ENCODE data around the gene PDE7B. TPM values are rescaled to one million over a fixed set of nuclear protein-coding genes. Genes with fewer than 3 reads are reported as not detected.

PDE7B gene
- polyA plus RNA-seq, 1 donor (not counting 4 experiments of a cell fraction or from before 2014, with no cell fraction given) = 0.01 TPM

GRCh38 chr6:135996668-135997067 lies 145.2 kb downstream of the PDE7B start:
- Histone ChIP-seq H3K9me1 (ENCODE audit: control insufficient read depth, extremely low read depth, insufficient read depth, low read length) (no peaks in the 10 kb centered on the region), H3K27me3 (ENCODE audit: control insufficient read depth, extremely low read depth, insufficient read depth, low read length) (no peaks in the 10 kb centered on the region), H4K20me1 (ENCODE audit: control insufficient read depth, extremely low read depth, insufficient read depth, low read length) (no peaks in the 10 kb centered on the region), H2AFZ (ENCODE audit: control insufficient read depth, low read length) (no peak overlapping the region), H3K4me2 (ENCODE audit: control insufficient read depth, extremely low read depth, insufficient read depth, low read depth, low read length) (no peak overlapping the region), H3K4me3 (ENCODE audit: control insufficient read depth in 2 of 3, extremely low read depth in 1 of 3, insufficient read depth in 2 of 3, low read depth in 1 of 3, low read length in 3 of 3) (no peak overlapping the region), H3K36me3 (ENCODE audit: control insufficient read depth in 2 of 2, extremely low read depth in 1 of 2, insufficient read depth in 2 of 2, low read length in 2 of 2) (no peaks in the 10 kb centered on the region), H3K9me3 (ENCODE audit: control insufficient read depth, low read depth, low read length) (no peaks in the 10 kb centered on the region), H3K4me1 (ENCODE audit: control insufficient read depth, extremely low read depth, insufficient read depth, low read length) (peaks cover 3% of the 10 kb centered on the region), H3K9ac (ENCODE audit: control insufficient read depth, extremely low read depth, insufficient read depth, low read length) (no peak overlapping the region), H3K79me2 (ENCODE audit: control insufficient read depth, insufficient read depth, low read length) (no peaks in the 10 kb centered on the region), H3K27ac (ENCODE audit: control insufficient read depth, insufficient read depth, low read length) (no peak overlapping the region)
- no peak for TF ChIP-seq EZH2 (IDR thresholded peaks at IDR 0.05; ENCODE audit: low read length)
- dilution Hi-C loops (cut with MboI; ENCODE audit: extremely low pct_ligation_motif_present, low sequenced_read_pairs) = no loop called here
- FAIRE-seq (peak; percentile 20), DNase-seq (ENCODE audit: low read depth, low spot score) (no peak)

GRCh38 chr6:135999393-135999792 lies 147.9 kb downstream of the PDE7B start:
- Histone ChIP-seq H3K4me2 (ENCODE audit: control insufficient read depth, extremely low read depth, insufficient read depth, low read depth, low read length) (no peak overlapping the region), H3K9me1 (ENCODE audit: control insufficient read depth, extremely low read depth, insufficient read depth, low read length) (no peaks in the 10 kb centered on the region), H3K9me3 (ENCODE audit: control insufficient read depth, low read depth, low read length) (no peaks in the 10 kb centered on the region), H4K20me1 (ENCODE audit: control insufficient read depth, extremely low read depth, insufficient read depth, low read length) (no peaks in the 10 kb centered on the region), H3K36me3 (ENCODE audit: control insufficient read depth in 2 of 2, extremely low read depth in 1 of 2, insufficient read depth in 2 of 2, low read length in 2 of 2) (no peaks in the 10 kb centered on the region), H3K27me3 (ENCODE audit: control insufficient read depth, extremely low read depth, insufficient read depth, low read length) (no peaks in the 10 kb centered on the region), H2AFZ (ENCODE audit: control insufficient read depth, low read length) (no peak overlapping the region), H3K4me1 (ENCODE audit: control insufficient read depth, extremely low read depth, insufficient read depth, low read length) (peaks cover 3% of the 10 kb centered on the region), H3K27ac (ENCODE audit: control insufficient read depth, insufficient read depth, low read length) (no peak overlapping the region), H3K79me2 (ENCODE audit: control insufficient read depth, insufficient read depth, low read length) (no peaks in the 10 kb centered on the region), H3K9ac (ENCODE audit: control insufficient read depth, extremely low read depth, insufficient read depth, low read length) (no peak overlapping the region), H3K4me3 (ENCODE audit: control insufficient read depth in 2 of 3, extremely low read depth in 1 of 3, insufficient read depth in 2 of 3, low read depth in 1 of 3, low read length in 3 of 3) (no peak overlapping the region)
- DNase-seq (ENCODE audit: low read depth, low spot score) = no peak
- dilution Hi-C loops (cut with MboI; ENCODE audit: extremely low pct_ligation_motif_present, low sequenced_read_pairs) = no loop called here
- FAIRE-seq = no peak
- no peak for TF ChIP-seq EZH2 (IDR thresholded peaks at IDR 0.05; ENCODE audit: low read length)
- TF ChIP-seq, protein P1, sequence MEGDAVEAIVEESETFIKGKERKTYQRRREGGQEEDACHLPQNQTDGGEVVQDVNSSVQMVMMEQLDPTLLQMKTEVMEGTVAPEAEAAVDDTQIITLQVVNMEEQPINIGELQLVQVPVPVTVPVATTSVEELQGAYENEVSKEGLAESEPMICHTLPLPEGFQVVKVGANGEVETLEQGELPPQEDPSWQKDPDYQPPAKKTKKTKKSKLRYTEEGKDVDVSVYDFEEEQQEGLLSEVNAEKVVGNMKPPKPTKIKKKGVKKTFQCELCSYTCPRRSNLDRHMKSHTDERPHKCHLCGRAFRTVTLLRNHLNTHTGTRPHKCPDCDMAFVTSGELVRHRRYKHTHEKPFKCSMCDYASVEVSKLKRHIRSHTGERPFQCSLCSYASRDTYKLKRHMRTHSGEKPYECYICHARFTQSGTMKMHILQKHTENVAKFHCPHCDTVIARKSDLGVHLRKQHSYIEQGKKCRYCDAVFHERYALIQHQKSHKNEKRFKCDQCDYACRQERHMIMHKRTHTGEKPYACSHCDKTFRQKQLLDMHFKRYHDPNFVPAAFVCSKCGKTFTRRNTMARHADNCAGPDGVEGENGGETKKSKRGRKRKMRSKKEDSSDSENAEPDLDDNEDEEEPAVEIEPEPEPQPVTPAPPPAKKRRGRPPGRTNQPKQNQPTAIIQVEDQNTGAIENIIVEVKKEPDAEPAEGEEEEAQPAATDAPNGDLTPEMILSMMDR (optimal IDR thresholded peaks at IDR 0.05 in 1 of 3, IDR thresholded peaks at IDR 0.05 in 1 of 3, conservative IDR thresholded peaks at IDR 0.05 in 1 of 3; ENCODE audit: extremely low read depth in 1 of 3, insufficient read depth in 2 of 3, low read length in 3 of 3) = no peak

DNA sequence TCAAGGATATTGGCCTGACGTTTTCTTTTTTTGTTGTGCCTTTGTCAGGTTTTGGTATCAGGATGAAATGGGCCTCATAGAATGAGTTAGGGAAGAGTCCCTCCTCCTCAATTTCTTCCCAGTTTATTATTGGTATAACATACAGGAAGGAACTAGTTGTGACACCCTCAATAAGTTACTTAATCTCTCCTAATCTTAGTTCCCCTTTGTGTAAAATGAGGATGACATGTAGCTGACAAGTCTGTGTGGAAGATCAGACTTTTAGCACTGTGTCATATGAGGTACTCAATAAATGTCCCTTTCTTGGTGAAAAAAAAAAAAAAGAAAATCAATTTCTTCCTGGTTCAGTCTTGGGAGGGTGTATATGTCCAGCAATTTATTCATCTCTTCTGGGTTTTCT lies 155.8 kb downstream of the PDE7B start:
- Histone ChIP-seq H3K4me3 (ENCODE audit: control insufficient read depth in 2 of 3, extremely low read depth in 1 of 3, insufficient read depth in 2 of 3, low read depth in 1 of 3, low read length in 3 of 3) (no peak overlapping the region), H3K79me2 (ENCODE audit: control insufficient read depth, insufficient read depth, low read length) (no peaks in the 10 kb centered on the region), H3K36me3 (ENCODE audit: control insufficient read depth in 2 of 2, extremely low read depth in 1 of 2, insufficient read depth in 2 of 2, low read length in 2 of 2) (no peaks in the 10 kb centered on the region), H3K27me3 (ENCODE audit: control insufficient read depth, extremely low read depth, insufficient read depth, low read length) (no peaks in the 10 kb centered on the region), H3K9me1 (ENCODE audit: control insufficient read depth, extremely low read depth, insufficient read depth, low read length) (no peaks in the 10 kb centered on the region), H4K20me1 (ENCODE audit: control insufficient read depth, extremely low read depth, insufficient read depth, low read length) (no peaks in the 10 kb centered on the region), H3K4me2 (ENCODE audit: control insufficient read depth, extremely low read depth, insufficient read depth, low read depth, low read length) (no peak overlapping the region), H3K4me1 (ENCODE audit: control insufficient read depth, extremely low read depth, insufficient read depth, low read length) (no peaks in the 10 kb centered on the region), H3K9ac (ENCODE audit: control insufficient read depth, extremely low read depth, insufficient read depth, low read length) (no peak overlapping the region), H3K9me3 (ENCODE audit: control insufficient read depth, low read depth, low read length) (no peaks in the 10 kb centered on the region), H2AFZ (ENCODE audit: control insufficient read depth, low read length) (no peak overlapping the region), H3K27ac (ENCODE audit: control insufficient read depth, insufficient read depth, low read length) (no peak overlapping the region)
- FAIRE-seq (no peak), DNase-seq (ENCODE audit: low read depth, low spot score) (no peak)
- TF ChIP-seq, protein P1 (optimal IDR thresholded peaks at IDR 0.05 in 1 of 3, IDR thresholded peaks at IDR 0.05 in 1 of 3, conservative IDR thresholded peaks at IDR 0.05 in 1 of 3; ENCODE audit: extremely low read depth in 1 of 3, insufficient read depth in 2 of 3, low read length in 3 of 3) = no peak
- TF ChIP-seq EZH2 (IDR thresholded peaks at IDR 0.05; ENCODE audit: low read length) = no peak
- dilution Hi-C loops (cut with MboI; ENCODE audit: extremely low pct_ligation_motif_present, low sequenced_read_pairs) = no loop called here
